Panc1 (cell line): ENCODE results near the gene NSUN6. TPM values are rescaled to one million over a fixed set of nuclear protein-coding genes. Genes with fewer than 3 reads are reported as not detected.

Source experiments
- ATAC-seq: fragments of 200-7000 bp; cut with Tn5 transposase; 2 replicates; pipeline ENCODE4 v1.9.1; 2020; ENCODE audit warnings: mild to moderate bottlenecking, moderate library complexity
- BruUV-seq: library from RNA; stranded (reverse); fragments of 400-500 nt; replicated peaks from 2 replicates; lab custom pipeline; 2021; lab: Mats Ljungman, UMichigan
- CTCF ChIA-PET: fragments of 300-600 bp; sonication (Branson Sonifier 250); formaldehyde crosslinking; loops from one replicate; lab custom pipeline; 2022; ENCODE audit warnings: antibody characterized with exemption; lab: Charles Lee
- POLR2A ChIA-PET: fragments of 300-600 bp; sonication (Branson Sonifier 250); formaldehyde crosslinking; loops from one replicate; lab custom pipeline; 2022; ENCODE audit warnings: antibody characterized with exemption; lab: Charles Lee
- DNase-seq: peaks from one replicate; pipeline ENCODE4 v3.0.0-alpha.2; 2010; ENCODE audit warnings: low read depth, low spot score
- H3K27ac ChIP-seq: 2 replicates; pipeline ENCODE4 v1.5.1; 2011; ENCODE audit warnings: mild to moderate bottlenecking, low read length, inconsistent platforms
- H3K27me3 ChIP-seq: fragments of 200-500 bp; sonication (Bioruptor generic); 2 replicates; pipeline ENCODE4 v1.6.0; 2014; ENCODE audit warnings: low read length, inconsistent platforms; ENCODE audit not compliant: control insufficient read depth, insufficient read depth
- H3K36me3 ChIP-seq: fragments of 200-500 bp; sonication (Bioruptor generic); 2 replicates; pipeline ENCODE4 v1.5.1; 2014; ENCODE audit warnings: inconsistent platforms, mild to moderate bottlenecking, low read length, moderate library complexity; ENCODE audit not compliant: control insufficient read depth, insufficient read depth
- H3K4me1 ChIP-seq: 2 replicates; pipeline ENCODE4 v1.5.1; 2011; ENCODE audit warnings: inconsistent platforms, mild to moderate bottlenecking, low read length, moderate library complexity; ENCODE audit not compliant: control insufficient read depth, insufficient read depth
- H3K4me3 ChIP-seq, 2 experiments: 2 replicates each; pipeline ENCODE4 v1.5.1; 2011 to 2012; ENCODE audit warnings: low read depth in 2 of 2, low read length in 2 of 2, mild to moderate bottlenecking in 2 of 2, inconsistent platforms in 1 of 2, moderate library complexity in 1 of 2
- H3K9me3 ChIP-seq: fragments of 200-500 bp; sonication (Bioruptor generic); 2 replicates; pipeline ENCODE4 v1.5.1; 2014; ENCODE audit warnings: low read depth, mild to moderate bottlenecking, inconsistent platforms, low read length, moderate library complexity; ENCODE audit not compliant: control insufficient read depth, insufficient read depth
- POLR2AphosphoS5 ChIP-seq: IDR thresholded peaks from 2 replicates; pipeline ENCODE4 v1.6.1; 2012; ENCODE audit warnings: mild to moderate bottlenecking, low read depth, low read length, moderate library complexity
- SIN3A ChIP-seq: IDR thresholded peaks from 2 replicates; pipeline ENCODE4 v1.6.1; 2012; ENCODE audit warnings: low read depth, mild to moderate bottlenecking, low read length, moderate library complexity, borderline replicate concordance; ENCODE audit not compliant: insufficient read depth
- TCF7L2 ChIP-seq: IDR thresholded peaks from 2 replicates; pipeline ENCODE4 v1.6.1; 2011; ENCODE audit warnings: mild to moderate bottlenecking, low read depth, low read length, inconsistent platforms
- in situ Hi-C: cut with HindIII; loops from 2 replicates; pipeline ENCODE4 v1.10.0; 2016; ENCODE audit warnings: low sequenced_read_pairs, low pct_unique_long_range_greater_than_20kb
- intact Hi-C: fragments of 100-400 bp; cut with micrococcal nuclease; formaldehyde crosslinking; loops from one replicate; pipeline ENCODE4 v1.10.0; 2022; ENCODE audit not compliant: unreplicated experiment
- total RNA-seq: library from RNA; stranded (reverse); gene quantifications from one replicate; pipeline ENCODE4 v1.2.1, GENCODE V29; 2021; ENCODE audit not compliant: unreplicated experiment
- TF ChIP-seq, protein P1 (sequence below): fragments of 450-650 bp; IDR thresholded peaks from 2 replicates; pipeline ENCODE4 v1.5.1; 2017; ENCODE audit warnings: mild to moderate bottlenecking
- TF ChIP-seq, protein P2 (sequence below), 2 experiments: IDR thresholded peaks; 2 replicates each; pipeline ENCODE4 v1.6.1; 2011 to 2012; ENCODE audit warnings: low read depth in 2 of 2, control low read depth in 1 of 2, low read length in 1 of 2, mild to moderate bottlenecking in 1 of 2, moderate library complexity in 1 of 2; ENCODE audit not compliant: insufficient read depth in 1 of 2

Gene NSUN6
- total RNA-seq, 1 experiment from 2014 or later: 4.3 TPM

DNA sequence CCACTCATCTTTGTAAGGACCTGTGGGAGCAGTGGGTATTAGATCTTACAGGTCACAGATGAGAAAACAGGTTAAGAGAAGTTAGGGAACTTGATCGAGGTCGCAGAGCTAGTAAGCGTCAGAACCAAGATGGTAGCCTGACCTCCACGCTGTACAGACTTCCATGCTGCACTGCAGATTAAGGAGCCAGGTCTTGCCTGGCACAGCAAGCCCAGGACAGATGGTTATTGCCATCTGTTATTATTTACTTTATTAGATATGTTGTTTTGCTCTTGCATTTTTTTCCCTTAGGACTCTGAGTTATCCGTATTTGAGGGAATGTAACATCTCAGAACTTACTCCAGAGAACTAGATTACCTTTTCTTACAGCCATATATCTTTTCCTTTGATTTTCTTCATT is 147.2 kb downstream of the NSUN6 start:
- no TSS peak for BruUV-seq
- no peaks in the 10 kb centered on the region for H3K9me3 ChIP-seq
- ChIA-PET POLR2A (no interaction called here), CTCF (no interaction called here)
- no peak overlapping the region for H3K27ac ChIP-seq
- no peaks in the 10 kb centered on the region for H3K4me1 ChIP-seq
- no peaks in the 10 kb centered on the region for H3K27me3 ChIP-seq
- DNase-seq: no peak
- in situ Hi-C loops (no loop called here), intact Hi-C loops (no loop called here)
- TF ChIP-seq, protein P1, sequence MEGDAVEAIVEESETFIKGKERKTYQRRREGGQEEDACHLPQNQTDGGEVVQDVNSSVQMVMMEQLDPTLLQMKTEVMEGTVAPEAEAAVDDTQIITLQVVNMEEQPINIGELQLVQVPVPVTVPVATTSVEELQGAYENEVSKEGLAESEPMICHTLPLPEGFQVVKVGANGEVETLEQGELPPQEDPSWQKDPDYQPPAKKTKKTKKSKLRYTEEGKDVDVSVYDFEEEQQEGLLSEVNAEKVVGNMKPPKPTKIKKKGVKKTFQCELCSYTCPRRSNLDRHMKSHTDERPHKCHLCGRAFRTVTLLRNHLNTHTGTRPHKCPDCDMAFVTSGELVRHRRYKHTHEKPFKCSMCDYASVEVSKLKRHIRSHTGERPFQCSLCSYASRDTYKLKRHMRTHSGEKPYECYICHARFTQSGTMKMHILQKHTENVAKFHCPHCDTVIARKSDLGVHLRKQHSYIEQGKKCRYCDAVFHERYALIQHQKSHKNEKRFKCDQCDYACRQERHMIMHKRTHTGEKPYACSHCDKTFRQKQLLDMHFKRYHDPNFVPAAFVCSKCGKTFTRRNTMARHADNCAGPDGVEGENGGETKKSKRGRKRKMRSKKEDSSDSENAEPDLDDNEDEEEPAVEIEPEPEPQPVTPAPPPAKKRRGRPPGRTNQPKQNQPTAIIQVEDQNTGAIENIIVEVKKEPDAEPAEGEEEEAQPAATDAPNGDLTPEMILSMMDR: no peak
- TF ChIP-seq SIN3A: no peak
- H3K36me3 ChIP-seq: no peaks in the 10 kb centered on the region
- no peak overlapping the region for H3K4me3 ChIP-seq
- no peak for ATAC-seq

DNA sequence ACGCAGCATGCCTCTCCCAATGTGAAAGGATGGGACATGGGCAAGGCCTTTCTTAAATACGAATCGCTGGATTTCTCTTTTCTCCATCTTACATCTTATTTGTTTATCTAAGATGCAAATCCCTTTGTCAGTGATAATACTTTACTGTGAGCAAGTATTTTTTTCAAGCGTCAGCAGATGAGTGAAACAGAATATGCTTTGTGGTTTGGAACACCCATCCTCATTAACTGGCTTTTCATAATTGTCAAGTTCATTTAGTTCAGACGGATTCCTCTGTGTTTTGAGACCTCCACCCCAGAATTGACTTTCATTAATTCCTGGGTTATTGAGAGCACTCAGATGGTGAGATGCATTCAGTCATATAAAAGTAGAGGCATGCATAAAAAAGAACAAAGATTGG is 149.8 kb downstream of the NSUN6 start:
- CTCF ChIA-PET: no interaction called here
- TF ChIP-seq SIN3A (no peak), TCF7L2 (no peak), POLR2AphosphoS5 (no peak)
- TF ChIP-seq, protein P1: no peak
- TF ChIP-seq, protein P2, sequence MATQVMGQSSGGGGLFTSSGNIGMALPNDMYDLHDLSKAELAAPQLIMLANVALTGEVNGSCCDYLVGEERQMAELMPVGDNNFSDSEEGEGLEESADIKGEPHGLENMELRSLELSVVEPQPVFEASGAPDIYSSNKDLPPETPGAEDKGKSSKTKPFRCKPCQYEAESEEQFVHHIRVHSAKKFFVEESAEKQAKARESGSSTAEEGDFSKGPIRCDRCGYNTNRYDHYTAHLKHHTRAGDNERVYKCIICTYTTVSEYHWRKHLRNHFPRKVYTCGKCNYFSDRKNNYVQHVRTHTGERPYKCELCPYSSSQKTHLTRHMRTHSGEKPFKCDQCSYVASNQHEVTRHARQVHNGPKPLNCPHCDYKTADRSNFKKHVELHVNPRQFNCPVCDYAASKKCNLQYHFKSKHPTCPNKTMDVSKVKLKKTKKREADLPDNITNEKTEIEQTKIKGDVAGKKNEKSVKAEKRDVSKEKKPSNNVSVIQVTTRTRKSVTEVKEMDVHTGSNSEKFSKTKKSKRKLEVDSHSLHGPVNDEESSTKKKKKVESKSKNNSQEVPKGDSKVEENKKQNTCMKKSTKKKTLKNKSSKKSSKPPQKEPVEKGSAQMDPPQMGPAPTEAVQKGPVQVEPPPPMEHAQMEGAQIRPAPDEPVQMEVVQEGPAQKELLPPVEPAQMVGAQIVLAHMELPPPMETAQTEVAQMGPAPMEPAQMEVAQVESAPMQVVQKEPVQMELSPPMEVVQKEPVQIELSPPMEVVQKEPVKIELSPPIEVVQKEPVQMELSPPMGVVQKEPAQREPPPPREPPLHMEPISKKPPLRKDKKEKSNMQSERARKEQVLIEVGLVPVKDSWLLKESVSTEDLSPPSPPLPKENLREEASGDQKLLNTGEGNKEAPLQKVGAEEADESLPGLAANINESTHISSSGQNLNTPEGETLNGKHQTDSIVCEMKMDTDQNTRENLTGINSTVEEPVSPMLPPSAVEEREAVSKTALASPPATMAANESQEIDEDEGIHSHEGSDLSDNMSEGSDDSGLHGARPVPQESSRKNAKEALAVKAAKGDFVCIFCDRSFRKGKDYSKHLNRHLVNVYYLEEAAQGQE (IDR thresholded peaks at IDR 0.05; ENCODE audit: insufficient read depth in 1 of 2, low read depth in 2 of 2, low read length in 1 of 2): no peak
- H3K4me3 ChIP-seq: peak overlapping the region; percentile 4 to 23; a peak in 2 of 4 replicates
- no peak for DNase-seq
- no peaks in the 10 kb centered on the region for H3K9me3 ChIP-seq
- no peak for ATAC-seq
- no peaks in the 10 kb centered on the region for H3K4me1 ChIP-seq
- no TSS peak for BruUV-seq
- H3K27me3 ChIP-seq: no peaks in the 10 kb centered on the region
- intact Hi-C loops: no loop called here
- POLR2A ChIA-PET: no interaction called here
- in situ Hi-C loops: no loop called here
- H3K36me3 ChIP-seq: no peaks in the 10 kb centered on the region
- no peak overlapping the region for H3K27ac ChIP-seq
